Cardiac fibroblast (primary cell): ENCODE results near the gene KPNA1.

Experiments
- DNase-seq, 2 donors: peaks; one replicate each; pipeline versions ENCODE4 v3.0.0 to v3.0.0-alpha.2; 2010; ENCODE audit warnings: low read depth in 2 of 2
- H3K4me3 ChIP-seq, 2 donors: replicated peaks in 1 of 2; 1 replicate in 1 of 2; 2 replicates in 1 of 2; pipeline ENCODE4 v1.5.1; 2011; ENCODE audit warnings: low read depth in 2 of 2, low read length in 2 of 2, mild to moderate bottlenecking in 2 of 2, moderate library complexity in 1 of 2
- TF ChIP-seq, protein P1 (sequence below): IDR thresholded peaks from one replicate; pipeline ENCODE4 v1.5.1; 2011; ENCODE audit warnings: low read depth, mild to moderate bottlenecking, low read length, inconsistent platforms

KPNA1 gene

DNA sequence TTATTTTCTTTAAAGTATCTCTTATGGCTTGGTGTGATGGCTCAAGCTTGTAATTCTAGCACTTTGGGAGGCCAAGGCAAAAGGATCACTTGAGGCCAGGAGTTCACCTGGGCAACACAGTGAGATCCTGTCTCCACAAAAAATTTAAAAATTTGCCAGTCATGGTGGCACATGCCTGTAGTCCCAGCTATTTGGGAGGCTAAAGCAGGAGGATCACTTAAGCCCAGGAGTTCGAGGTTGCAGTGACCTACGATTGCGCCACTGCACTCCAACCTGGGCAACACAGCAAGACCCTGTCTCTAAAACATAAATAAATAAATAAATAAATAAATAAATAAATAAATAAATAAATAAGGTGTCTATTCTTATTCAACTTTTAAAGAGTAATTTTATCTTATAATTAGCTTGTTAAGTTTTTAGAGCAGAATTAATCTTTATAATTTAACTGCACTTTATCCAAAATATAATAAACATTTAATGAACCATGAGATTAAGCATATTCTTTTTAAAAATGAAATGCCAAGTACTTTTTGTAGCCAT is 48.0 kb downstream of the KPNA1 start:
- TF ChIP-seq, protein P1, sequence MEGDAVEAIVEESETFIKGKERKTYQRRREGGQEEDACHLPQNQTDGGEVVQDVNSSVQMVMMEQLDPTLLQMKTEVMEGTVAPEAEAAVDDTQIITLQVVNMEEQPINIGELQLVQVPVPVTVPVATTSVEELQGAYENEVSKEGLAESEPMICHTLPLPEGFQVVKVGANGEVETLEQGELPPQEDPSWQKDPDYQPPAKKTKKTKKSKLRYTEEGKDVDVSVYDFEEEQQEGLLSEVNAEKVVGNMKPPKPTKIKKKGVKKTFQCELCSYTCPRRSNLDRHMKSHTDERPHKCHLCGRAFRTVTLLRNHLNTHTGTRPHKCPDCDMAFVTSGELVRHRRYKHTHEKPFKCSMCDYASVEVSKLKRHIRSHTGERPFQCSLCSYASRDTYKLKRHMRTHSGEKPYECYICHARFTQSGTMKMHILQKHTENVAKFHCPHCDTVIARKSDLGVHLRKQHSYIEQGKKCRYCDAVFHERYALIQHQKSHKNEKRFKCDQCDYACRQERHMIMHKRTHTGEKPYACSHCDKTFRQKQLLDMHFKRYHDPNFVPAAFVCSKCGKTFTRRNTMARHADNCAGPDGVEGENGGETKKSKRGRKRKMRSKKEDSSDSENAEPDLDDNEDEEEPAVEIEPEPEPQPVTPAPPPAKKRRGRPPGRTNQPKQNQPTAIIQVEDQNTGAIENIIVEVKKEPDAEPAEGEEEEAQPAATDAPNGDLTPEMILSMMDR = no peak
- no peak overlapping the region for H3K4me3 ChIP-seq
- no peak for DNase-seq

DNA sequence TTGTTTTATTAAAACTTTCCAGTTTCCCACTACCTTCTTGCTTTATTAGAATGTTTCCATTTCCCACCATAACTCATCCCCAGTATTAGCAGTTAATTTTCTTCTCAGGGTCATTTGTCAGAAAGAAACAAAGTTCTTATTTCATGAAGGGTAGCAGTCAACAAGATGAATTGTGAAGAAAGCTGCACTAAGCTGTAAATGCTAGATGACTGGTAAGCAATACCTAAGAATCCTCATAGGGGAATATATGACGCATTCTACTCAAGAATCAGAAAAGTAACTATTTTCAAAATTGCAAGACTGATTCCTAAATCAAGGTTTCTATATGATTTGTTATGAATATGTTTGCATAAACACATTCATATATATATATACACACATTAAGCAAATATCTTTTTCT is 50.1 kb downstream of the KPNA1 start:
- H3K4me3 ChIP-seq = no peak overlapping the region
- TF ChIP-seq, protein P1 = no peak
- no peak for DNase-seq

DNA sequence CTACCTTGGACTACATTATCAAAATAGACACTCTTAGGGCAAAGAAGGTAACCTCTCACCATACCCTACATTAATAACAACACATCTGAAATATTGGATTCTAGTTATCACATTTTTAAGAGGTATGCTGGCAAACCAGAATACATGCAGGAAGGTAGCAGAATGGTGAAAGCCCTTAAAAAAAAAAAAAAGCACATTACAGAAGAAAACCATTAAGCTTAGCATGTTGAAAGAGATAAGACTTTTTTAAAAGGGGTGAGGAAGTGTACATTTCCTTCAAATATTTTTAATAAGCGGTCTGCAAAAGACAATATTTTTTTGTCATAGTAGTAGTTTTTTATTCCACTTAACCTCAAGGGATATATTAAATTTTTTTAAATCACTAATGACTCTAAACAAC is 52.3 kb downstream of the KPNA1 start:
- DNase-seq = no peak

DNA sequence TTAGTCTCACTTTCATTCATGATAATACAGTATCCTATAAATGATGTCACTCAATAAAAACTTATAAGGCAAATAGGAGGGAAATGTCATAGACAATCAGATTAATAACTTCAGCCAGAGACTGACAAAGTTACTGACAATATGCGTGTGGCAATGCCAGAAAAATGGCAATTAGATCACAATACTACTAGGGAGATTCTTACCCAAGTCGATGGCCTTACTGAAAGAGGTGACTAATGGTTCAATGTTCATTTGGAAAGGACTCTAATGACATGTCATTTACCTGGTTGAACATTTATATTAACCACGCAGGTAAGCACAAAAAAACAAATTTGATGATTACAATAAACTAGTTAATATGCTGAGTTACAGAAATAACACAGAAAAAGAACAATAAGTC is 52.9 kb downstream of the KPNA1 start:
- TF ChIP-seq, protein P1 = no peak
- no peak for DNase-seq
- no peak overlapping the region for H3K4me3 ChIP-seq

More for the DNA sequence above, 52.3 kb downstream of the KPNA1 start:
- TF ChIP-seq, protein P1 = no peak
- H3K4me3 ChIP-seq = no peak overlapping the region

DNA sequence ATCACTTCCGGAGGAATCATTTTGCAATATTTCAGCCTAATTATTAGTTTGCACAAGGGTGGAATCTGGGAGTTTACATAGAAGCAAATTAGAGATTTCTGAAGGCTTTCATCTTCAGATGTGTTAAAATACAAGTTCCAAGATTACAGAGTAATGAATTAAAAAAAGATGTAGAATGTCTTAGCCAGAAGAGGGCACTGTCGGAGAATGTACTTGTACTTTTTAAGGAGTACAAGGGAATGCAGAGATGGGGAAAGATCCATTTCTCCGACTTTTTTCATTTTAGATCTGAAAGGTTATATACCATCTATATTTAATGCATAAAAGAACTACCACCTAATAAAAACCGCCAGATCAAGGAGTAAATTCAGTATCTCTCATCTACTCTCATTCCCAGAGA is 55.7 kb downstream of the KPNA1 start:
- TF ChIP-seq, protein P1 = peak; percentile 40
- peak; percentile 77 to 78 for DNase-seq
- H3K4me3 ChIP-seq = no peak overlapping the region

DNA sequence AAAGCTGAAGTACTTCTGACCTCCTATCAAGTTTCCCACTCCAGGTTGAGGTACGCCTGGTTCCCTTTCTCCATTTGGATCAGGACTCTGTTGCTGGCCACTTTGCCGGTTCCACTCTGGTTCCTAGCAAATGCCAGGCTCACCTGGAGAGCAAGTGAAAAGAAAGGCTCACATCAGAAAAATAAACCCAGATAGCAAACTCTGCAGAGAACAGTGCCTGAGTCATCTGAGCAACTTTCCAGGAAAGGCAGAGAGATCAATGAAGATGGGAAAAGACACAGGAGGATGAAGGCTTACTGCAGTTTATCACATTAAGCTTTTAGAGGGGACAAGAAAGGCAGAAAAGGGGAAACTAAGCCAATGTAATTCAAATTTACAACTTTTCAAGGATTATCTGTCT is 57.0 kb downstream of the KPNA1 start:
- TF ChIP-seq, protein P1 = no peak
- no peak for DNase-seq

DNA sequence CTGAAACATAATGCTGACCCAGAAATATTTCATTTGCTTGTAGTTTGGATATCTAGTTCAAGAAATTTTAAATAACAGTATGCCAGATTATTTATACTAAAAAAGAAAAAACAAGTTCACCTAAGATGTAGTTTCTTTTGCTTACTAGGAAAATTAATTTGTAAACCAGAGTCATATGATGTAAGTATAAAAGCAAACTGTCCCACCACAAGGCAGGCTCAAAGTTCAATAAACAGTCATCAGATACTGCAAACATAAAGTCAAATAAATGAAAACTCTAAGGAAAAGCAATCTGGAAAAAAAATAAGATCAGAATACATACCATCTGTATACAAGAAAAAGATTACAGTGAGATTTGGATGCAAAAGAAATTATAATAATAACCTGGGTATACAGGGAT is 58.7 kb downstream of the KPNA1 start:
- no peak for DNase-seq
- H3K4me3 ChIP-seq = no peak overlapping the region
- TF ChIP-seq, protein P1 = no peak

More for the DNA sequence above, 57.0 kb downstream of the KPNA1 start:
- no peak overlapping the region for H3K4me3 ChIP-seq
